Measurements from ENCODE around the gene SYT2.
"Not testable (repeated sequence)": the region's sequence is repeated elsewhere in the genome, so short reads cannot be mapped to it uniquely, and the experiment has no call there.

The SYT2 gene

GRCh38 chr1:202619505-202619904 lies 90.7 kb downstream of the SYT2 start:
- no peak for DNase-seq (ENCODE audit: low read depth)
- Histone ChIP-seq H3K4me1 (ENCODE audit: control insufficient read depth, insufficient read depth, low read length) (peaks cover 39% of the 10 kb centered on the region), H3K9me3 (ENCODE audit: control insufficient read depth, low read length) (no peaks in the 10 kb centered on the region), H3K27me3 (replicated peaks; ENCODE audit: control insufficient read depth, insufficient read depth, low read length) (peaks cover 4% of the 10 kb centered on the region), H3K36me3 (ENCODE audit: control insufficient read depth, insufficient read depth, low read length, severe bottlenecking) (no peaks in the 10 kb centered on the region), H3K4me3 (ENCODE audit: low read length) (no peak overlapping the region), H3K9ac (ENCODE audit: low read length) (no peak overlapping the region)

DNA sequence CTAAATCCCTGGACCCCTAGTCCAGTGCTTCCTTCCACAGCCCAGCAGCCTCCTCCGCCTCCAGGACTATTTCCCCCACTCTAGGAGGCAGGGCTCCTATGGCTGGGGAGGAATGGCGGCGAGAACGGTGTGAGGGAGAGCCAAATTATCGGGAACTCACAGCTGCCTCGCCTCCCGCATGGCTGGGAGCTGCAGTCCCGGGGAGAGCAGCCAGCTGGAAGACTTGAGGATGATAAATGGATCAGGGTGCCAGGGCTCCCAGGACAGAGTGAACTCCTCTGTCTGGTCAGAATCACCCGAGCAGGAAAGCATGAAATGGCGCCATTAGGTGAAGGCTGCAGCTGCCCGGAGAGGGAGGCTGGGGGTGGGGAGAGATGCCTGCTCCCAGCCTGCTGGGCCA lies 91.2 kb downstream of the SYT2 start:
- H3K9me3 ChIP-seq (ENCODE audit: control insufficient read depth, low read length); H3K4me3 ChIP-seq (ENCODE audit: low read length); H3K9ac ChIP-seq (ENCODE audit: low read length); DNase-seq (ENCODE audit: low read depth); H3K27me3 ChIP-seq (replicated peaks; ENCODE audit: control insufficient read depth, insufficient read depth, low read length); H3K36me3 ChIP-seq (ENCODE audit: control insufficient read depth, insufficient read depth, low read length, severe bottlenecking): not testable (repeated sequence)
- peaks cover 38% of the 10 kb centered on the region for H3K4me1 ChIP-seq (ENCODE audit: control insufficient read depth, insufficient read depth, low read length)

- peaks cover 4% of the 10 kb centered on the region for H3K27me3 ChIP-seq (replicated peaks; ENCODE audit: control insufficient read depth, insufficient read depth, low read length)
- H3K9ac ChIP-seq (ENCODE audit: low read length) = no peak overlapping the region
- H3K4me1 ChIP-seq (ENCODE audit: control insufficient read depth, insufficient read depth, low read length) = peaks cover 22% of the 10 kb centered on the region
- no peak for DNase-seq (ENCODE audit: low read depth)
- H3K36me3 ChIP-seq (ENCODE audit: control insufficient read depth, insufficient read depth, low read length, severe bottlenecking) = no peaks in the 10 kb centered on the region
- no peaks in the 10 kb centered on the region for H3K9me3 ChIP-seq (ENCODE audit: control insufficient read depth, low read length)
- no peak overlapping the region for H3K4me3 ChIP-seq (ENCODE audit: low read length)
These were observed 93.8 kb downstream of the SYT2 start for GRCh38 chr1:202616355-202616915.

GRCh38 chr1:202615501-202616354 lies 94.5 kb downstream of the SYT2 start:
- Histone ChIP-seq H3K9me3 (ENCODE audit: control insufficient read depth, low read length) (no peaks in the 10 kb centered on the region), H3K4me1 (ENCODE audit: control insufficient read depth, insufficient read depth, low read length) (peaks cover 22% of the 10 kb centered on the region)
- DNase-seq (ENCODE audit: low read depth) = peak; percentile 32

DNA sequence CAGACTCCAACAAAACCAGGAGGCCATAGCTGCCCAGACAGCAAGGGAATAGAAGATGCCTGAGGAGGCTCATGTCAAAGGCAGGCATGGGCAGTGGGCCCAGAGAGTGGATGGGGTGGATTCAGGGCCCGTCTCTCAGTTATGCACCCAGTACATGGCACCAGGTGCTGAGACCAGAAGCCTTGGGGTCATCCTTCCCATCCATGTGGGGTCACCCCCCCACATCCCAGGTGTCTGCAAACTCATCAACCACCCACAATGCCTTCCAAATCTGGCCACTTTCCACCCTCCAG lies 95.1 kb downstream of the SYT2 start:
- H3K4me3 ChIP-seq (ENCODE audit: low read length); DNase-seq (ENCODE audit: low read depth); H3K9me3 ChIP-seq (ENCODE audit: control insufficient read depth, low read length); H3K27me3 ChIP-seq (replicated peaks; ENCODE audit: control insufficient read depth, insufficient read depth, low read length); H3K36me3 ChIP-seq (ENCODE audit: control insufficient read depth, insufficient read depth, low read length, severe bottlenecking); H3K9ac ChIP-seq (ENCODE audit: low read length): not testable (repeated sequence)
- peaks cover 22% of the 10 kb centered on the region for H3K4me1 ChIP-seq (ENCODE audit: control insufficient read depth, insufficient read depth, low read length)

More at GRCh38 chr1:202615501-202616354, 94.5 kb downstream of the SYT2 start:
- no peak overlapping the region for H3K9ac ChIP-seq (ENCODE audit: low read length)
- H3K4me3 ChIP-seq (ENCODE audit: low read length) = no peak overlapping the region
- no peaks in the 10 kb centered on the region for H3K36me3 ChIP-seq (ENCODE audit: control insufficient read depth, insufficient read depth, low read length, severe bottlenecking)
- peaks cover 2% of the 10 kb centered on the region for H3K27me3 ChIP-seq (replicated peaks; ENCODE audit: control insufficient read depth, insufficient read depth, low read length)

- not testable (repeated sequence) for H3K4me3 ChIP-seq (ENCODE audit: low read length); H3K27me3 ChIP-seq (replicated peaks; ENCODE audit: control insufficient read depth, insufficient read depth, low read length); H3K9me3 ChIP-seq (ENCODE audit: control insufficient read depth, low read length); H3K36me3 ChIP-seq (ENCODE audit: control insufficient read depth, insufficient read depth, low read length, severe bottlenecking); H3K9ac ChIP-seq (ENCODE audit: low read length)
- H3K4me1 ChIP-seq (ENCODE audit: control insufficient read depth, insufficient read depth, low read length) = peaks cover 22% of the 10 kb centered on the region
- DNase-seq (ENCODE audit: low read depth) = peak; percentile 42
These were observed 95.7 kb downstream of the SYT2 start for GRCh38 chr1:202614363-202615207.

- DNase-seq (ENCODE audit: low read depth) = no peak
- H3K4me1 ChIP-seq (ENCODE audit: control insufficient read depth, insufficient read depth, low read length) = peaks cover 13% of the 10 kb centered on the region
- H3K27me3 ChIP-seq (replicated peaks; ENCODE audit: control insufficient read depth, insufficient read depth, low read length) = no peaks in the 10 kb centered on the region
- no peaks in the 10 kb centered on the region for H3K9me3 ChIP-seq (ENCODE audit: control insufficient read depth, low read length)
- H3K36me3 ChIP-seq (ENCODE audit: control insufficient read depth, insufficient read depth, low read length, severe bottlenecking) = no peaks in the 10 kb centered on the region
- no peak overlapping the region for H3K4me3 ChIP-seq (ENCODE audit: low read length)
- no peak overlapping the region for H3K9ac ChIP-seq (ENCODE audit: low read length)
These were observed 96.7 kb downstream of the SYT2 start for GRCh38 chr1:202613571-202613970.

GRCh38 chr1:202612036-202612435 lies 98.2 kb downstream of the SYT2 start:
- H3K36me3 ChIP-seq (ENCODE audit: control insufficient read depth, insufficient read depth, low read length, severe bottlenecking); H3K4me1 ChIP-seq (ENCODE audit: control insufficient read depth, insufficient read depth, low read length); H3K4me3 ChIP-seq (ENCODE audit: low read length); H3K9ac ChIP-seq (ENCODE audit: low read length); H3K27me3 ChIP-seq (replicated peaks; ENCODE audit: control insufficient read depth, insufficient read depth, low read length); H3K9me3 ChIP-seq (ENCODE audit: control insufficient read depth, low read length); DNase-seq (ENCODE audit: low read depth): not testable (repeated sequence)

DNA sequence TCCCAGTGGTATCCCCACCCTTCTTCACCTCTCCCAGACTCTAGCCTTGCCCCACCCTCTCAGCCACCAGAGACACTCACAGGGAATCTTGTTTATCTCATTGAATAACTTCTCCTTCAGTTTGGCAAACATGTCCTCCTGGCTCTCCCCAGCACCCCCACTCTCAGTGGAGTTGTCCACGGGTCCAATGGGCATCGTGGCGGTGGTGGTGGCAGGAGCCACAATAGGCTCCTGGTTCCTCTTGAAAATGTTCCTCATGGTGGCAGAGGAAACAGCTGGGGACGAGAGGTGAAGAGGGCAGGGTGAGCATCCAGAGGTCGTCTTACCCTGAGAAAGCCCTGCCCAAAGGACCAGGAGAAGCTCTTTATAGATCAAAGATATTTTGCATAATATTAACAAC lies 104.7 kb downstream of the SYT2 start:
- no peak for DNase-seq (ENCODE audit: low read depth)
- Histone ChIP-seq H3K9me3 (ENCODE audit: control insufficient read depth, low read length) (no peaks in the 10 kb centered on the region), H3K9ac (ENCODE audit: low read length) (no peak overlapping the region), H3K4me1 (ENCODE audit: control insufficient read depth, insufficient read depth, low read length) (no peaks in the 10 kb centered on the region), H3K4me3 (ENCODE audit: low read length) (no peak overlapping the region), H3K27me3 (replicated peaks; ENCODE audit: control insufficient read depth, insufficient read depth, low read length) (no peaks in the 10 kb centered on the region), H3K36me3 (ENCODE audit: control insufficient read depth, insufficient read depth, low read length, severe bottlenecking) (peaks cover 5% of the 10 kb centered on the region)

DNA sequence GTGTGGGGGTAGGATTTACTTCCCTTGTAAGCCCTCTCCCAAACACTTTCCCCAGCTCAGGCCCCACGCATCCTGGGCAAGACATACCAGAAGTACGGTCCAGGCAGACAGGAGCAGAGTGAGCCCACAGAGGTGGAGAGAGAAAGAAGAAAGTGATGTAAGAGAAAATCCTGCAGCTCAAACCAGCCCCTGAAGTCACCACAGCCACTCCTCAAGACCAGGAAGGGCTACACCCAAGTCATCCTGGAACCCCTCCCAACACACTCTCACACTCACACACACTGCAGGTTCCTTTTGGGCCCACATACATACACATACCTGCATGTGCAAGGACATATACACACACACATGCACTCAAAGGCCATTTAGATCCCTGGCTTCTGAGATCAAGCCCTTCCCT lies 106.8 kb downstream of the SYT2 start:
- DNase-seq (ENCODE audit: low read depth) = no peak
- Histone ChIP-seq H3K36me3 (ENCODE audit: control insufficient read depth, insufficient read depth, low read length, severe bottlenecking) (peaks cover 5% of the 10 kb centered on the region), H3K9ac (ENCODE audit: low read length) (no peak overlapping the region), H3K4me3 (ENCODE audit: low read length) (no peak overlapping the region), H3K27me3 (replicated peaks; ENCODE audit: control insufficient read depth, insufficient read depth, low read length) (no peaks in the 10 kb centered on the region), H3K9me3 (ENCODE audit: control insufficient read depth, low read length) (no peaks in the 10 kb centered on the region), H3K4me1 (ENCODE audit: control insufficient read depth, insufficient read depth, low read length) (no peaks in the 10 kb centered on the region)

DNA sequence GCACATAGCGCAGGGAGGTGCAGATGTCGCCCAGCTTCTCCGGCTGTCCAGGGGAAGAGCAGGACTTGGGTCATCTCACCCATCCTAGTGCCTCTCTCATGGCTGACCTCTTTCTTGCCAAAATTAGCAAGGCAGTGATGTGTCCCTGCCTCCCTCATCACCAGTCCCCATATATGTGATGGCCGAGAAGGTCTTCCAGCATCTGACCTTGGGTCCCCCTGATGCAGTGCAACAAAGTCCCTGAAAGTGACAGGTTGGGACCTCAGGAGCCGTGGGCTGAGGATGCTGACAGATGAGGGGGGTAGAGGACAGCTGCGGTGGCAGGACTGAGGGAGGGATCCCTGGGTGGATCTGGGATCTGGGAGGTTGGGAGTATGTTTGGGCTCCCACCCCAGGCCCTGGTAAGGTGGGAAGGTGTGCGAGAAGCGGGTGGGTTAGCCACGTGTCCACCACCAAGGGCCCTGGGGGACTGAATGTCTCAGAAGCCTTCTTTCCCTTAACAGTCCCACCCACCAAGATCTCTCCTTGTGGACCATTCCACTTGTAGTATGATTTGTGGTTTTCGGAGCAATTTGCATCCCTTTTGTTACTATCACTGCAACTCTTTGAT lies 109.7 kb downstream of the SYT2 start:
- no peak overlapping the region for H3K4me3 ChIP-seq (ENCODE audit: low read length)

More for the DNA sequence above, 109.7 kb downstream of the SYT2 start:
- H3K9me3 ChIP-seq (ENCODE audit: control insufficient read depth, low read length) = no peaks in the 10 kb centered on the region
- no peaks in the 10 kb centered on the region for H3K4me1 ChIP-seq (ENCODE audit: control insufficient read depth, insufficient read depth, low read length)
- no peaks in the 10 kb centered on the region for H3K27me3 ChIP-seq (replicated peaks; ENCODE audit: control insufficient read depth, insufficient read depth, low read length)
- H3K9ac ChIP-seq (ENCODE audit: low read length) = no peak overlapping the region
- peaks cover 5% of the 10 kb centered on the region for H3K36me3 ChIP-seq (ENCODE audit: control insufficient read depth, insufficient read depth, low read length, severe bottlenecking)
- no peak for DNase-seq (ENCODE audit: low read depth)

Measured in adipocyte (in vitro differentiated cells).